ENCODE measurements around the gene SEMA3C.

The SEMA3C gene

GRCh38 chr7:80847895-80848294, 71.0 kb downstream of the SEMA3C start:
- no peak for DNase-seq

GRCh38 chr7:80847027-80847426, 71.8 kb downstream of the SEMA3C start:
- peak; percentile 17 for DNase-seq

GRCh38 chr7:80844916-80845315, 73.9 kb downstream of the SEMA3C start:
- DNase-seq = no peak

- DNase-seq = no peak
Measured at GRCh38 chr7:80843018-80843677, 75.7 kb downstream of the SEMA3C start.

GRCh38 chr7:80842022-80842790, 76.6 kb downstream of the SEMA3C start:
- no peak for DNase-seq

GRCh38 chr7:80841423-80841955, 77.4 kb downstream of the SEMA3C start:
- no peak for DNase-seq

GRCh38 chr7:80840681-80841080, 78.2 kb downstream of the SEMA3C start:
- no peak for DNase-seq

- DNase-seq = no peak
Measured at GRCh38 chr7:80839855-80840254, 79.0 kb downstream of the SEMA3C start.

GRCh38 chr7:80838643-80839042, 80.2 kb downstream of the SEMA3C start:
- DNase-seq = no peak

- no peak for DNase-seq
Measured at GRCh38 chr7:80837345-80837744, 81.5 kb downstream of the SEMA3C start.

- DNase-seq = no peak
Measured at GRCh38 chr7:80835251-80835650, 83.6 kb downstream of the SEMA3C start.

GRCh38 chr7:80833289-80834268, 85.3 kb downstream of the SEMA3C start:
- DNase-seq = peak; percentile 64

- DNase-seq = no peak
Measured at GRCh38 chr7:80832006-80832405, 86.8 kb downstream of the SEMA3C start.

GRCh38 chr7:80830584-80831285, 88.1 kb downstream of the SEMA3C start:
- DNase-seq = no peak

- no peak for DNase-seq
Measured at GRCh38 chr7:80830010-80830409, 88.8 kb downstream of the SEMA3C start.

GRCh38 chr7:80829527-80829926, 89.3 kb downstream of the SEMA3C start:
- DNase-seq = no peak

GRCh38 chr7:80827239-80827633, 91.6 kb downstream of the SEMA3C start:
- peak; percentile 33 for DNase-seq

GRCh38 chr7:80826520-80827238, 92.2 kb downstream of the SEMA3C start:
- DNase-seq = peak; percentile 72

- no peak for DNase-seq
Measured at GRCh38 chr7:80825499-80825898, 93.4 kb downstream of the SEMA3C start.

GRCh38 chr7:80824253-80824652, 94.6 kb downstream of the SEMA3C start:
- DNase-seq = no peak

- no peak for DNase-seq
Measured at GRCh38 chr7:80823057-80823456, 95.8 kb downstream of the SEMA3C start.

All from EL (cell line).